LNCAP (cell line): Measurements from ENCODE around the gene FSIP1.

Experiments
- TF ChIP-seq, protein P1 (sequence below): fragments of 450-650 bp; IDR thresholded peaks from 2 replicates; pipeline ENCODE4 v1.5.1; 2017; ENCODE audit warnings: mild to moderate bottlenecking

The FSIP1 gene

DNA sequence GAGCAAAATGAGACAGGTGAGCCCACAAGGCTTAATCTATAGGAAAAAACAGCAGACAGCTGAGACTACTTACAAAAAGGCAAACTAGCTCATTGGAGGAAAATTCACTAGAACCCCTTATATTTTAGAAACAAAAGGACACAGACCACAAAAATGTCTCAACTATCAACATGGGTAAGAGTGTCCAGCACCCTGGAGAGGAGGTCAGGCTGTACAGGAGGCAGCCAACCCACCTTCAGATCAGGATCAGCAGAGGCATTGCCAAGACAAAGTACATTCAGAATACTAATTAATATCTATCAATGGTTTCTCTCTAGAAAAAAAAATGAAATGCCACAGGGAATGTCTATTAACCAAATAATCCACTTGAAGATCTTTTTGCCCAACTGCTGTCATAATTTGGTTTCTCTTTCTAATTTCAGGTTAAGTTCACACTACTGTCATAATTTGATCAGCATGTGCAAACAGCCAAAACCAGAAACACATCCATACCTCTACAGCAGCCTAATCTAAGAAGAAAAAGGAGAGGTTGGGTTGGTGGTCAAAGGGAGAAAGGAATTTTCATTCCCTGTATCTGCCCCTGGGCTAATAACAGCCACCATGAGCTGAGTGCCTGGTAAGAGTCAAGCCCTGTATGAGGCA, 227.8 kb downstream of the FSIP1 start:
- TF ChIP-seq, protein P1, sequence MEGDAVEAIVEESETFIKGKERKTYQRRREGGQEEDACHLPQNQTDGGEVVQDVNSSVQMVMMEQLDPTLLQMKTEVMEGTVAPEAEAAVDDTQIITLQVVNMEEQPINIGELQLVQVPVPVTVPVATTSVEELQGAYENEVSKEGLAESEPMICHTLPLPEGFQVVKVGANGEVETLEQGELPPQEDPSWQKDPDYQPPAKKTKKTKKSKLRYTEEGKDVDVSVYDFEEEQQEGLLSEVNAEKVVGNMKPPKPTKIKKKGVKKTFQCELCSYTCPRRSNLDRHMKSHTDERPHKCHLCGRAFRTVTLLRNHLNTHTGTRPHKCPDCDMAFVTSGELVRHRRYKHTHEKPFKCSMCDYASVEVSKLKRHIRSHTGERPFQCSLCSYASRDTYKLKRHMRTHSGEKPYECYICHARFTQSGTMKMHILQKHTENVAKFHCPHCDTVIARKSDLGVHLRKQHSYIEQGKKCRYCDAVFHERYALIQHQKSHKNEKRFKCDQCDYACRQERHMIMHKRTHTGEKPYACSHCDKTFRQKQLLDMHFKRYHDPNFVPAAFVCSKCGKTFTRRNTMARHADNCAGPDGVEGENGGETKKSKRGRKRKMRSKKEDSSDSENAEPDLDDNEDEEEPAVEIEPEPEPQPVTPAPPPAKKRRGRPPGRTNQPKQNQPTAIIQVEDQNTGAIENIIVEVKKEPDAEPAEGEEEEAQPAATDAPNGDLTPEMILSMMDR, result no peak

DNA sequence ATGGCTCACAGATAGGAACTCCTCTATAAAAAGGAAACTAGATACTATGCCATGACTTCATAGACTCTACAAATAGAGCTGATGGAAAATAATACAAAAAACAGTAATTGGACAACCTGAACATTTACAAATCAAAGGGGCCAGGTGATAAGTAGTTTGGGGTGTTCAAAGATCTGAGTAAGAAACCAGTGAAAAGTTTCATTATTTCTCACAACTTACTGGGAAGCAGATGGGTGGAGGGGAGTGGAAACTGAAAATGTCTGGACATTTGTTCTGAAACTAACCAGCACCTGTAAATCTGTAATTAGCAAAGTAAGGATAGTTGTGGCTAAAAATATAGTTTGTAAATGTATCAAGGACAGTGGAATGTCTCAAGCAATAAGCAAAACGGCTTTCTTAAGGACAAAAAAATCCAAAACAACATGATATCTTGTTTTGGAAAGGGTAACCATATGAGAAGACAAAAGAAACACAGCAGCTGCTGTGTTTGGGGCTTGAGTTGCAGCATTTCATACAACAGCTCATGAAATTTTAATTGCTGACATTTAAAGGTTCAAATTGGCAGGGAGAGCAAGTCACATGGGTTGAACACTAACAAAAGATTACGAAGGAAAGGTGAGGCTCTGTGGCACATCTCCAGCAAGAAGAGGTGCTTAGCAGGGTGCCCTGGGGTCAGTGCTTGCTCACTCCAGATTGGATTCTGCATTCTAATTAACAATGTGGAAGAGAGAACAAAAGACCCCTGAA, 228.5 kb downstream of the FSIP1 start:
- TF ChIP-seq, protein P1, result no peak

DNA sequence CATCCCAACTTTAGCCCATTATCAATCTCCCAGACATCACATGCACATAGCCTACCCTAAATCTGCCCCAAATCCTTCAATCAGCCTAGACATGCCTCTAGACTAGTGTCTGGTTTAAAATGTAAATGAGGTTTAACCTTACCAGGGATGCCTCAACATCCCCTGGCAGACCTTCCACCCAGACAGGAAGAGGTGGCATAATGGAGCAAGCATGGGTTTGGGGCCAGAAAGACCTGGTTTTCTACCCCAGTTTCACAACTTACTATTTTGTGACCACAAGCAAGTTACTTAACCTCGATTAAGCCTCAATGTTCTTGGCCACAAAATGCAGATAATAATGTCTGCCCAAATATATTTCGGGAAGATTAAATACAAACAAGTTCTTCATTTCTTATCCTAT, 230.1 kb downstream of the FSIP1 start:
- TF ChIP-seq, protein P1, result no peak

DNA sequence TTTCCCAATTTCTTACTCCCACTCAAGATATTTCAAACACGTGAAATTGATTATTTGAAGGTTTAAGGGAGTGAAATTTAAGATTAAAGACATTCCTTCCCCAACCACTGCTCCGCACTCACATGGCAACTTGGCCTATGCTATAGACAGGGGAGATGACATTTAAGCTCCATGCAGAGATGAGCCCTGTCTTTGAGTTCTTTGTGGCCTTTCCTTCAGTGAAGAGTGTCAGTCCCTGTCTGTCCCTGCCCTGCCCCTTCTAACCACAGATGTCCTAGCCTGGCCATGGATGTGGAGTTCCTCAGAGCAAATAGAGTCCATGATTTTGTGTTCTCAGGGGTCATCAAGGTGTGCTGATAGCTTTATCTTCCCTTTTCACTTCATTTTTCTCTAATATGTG, 231.2 kb downstream of the FSIP1 start:
- TF ChIP-seq, protein P1, result no peak
